Activated CD8-positive, alpha-beta T cell treated with anti-CD3 and anti-CD28 coated beads, Interleukin-2, amount 10 ng/mL, durations not matched to agents 7 days and 5 days (primary cell): ENCODE measurements around the gene HDAC4. TPM values are rescaled to one million over a fixed set of nuclear protein-coding genes. Genes with fewer than 3 reads are reported as not detected.

ENCODE experiments used
- ATAC-seq: fragments of 150-1000 bp; cut with Tn5 transposase; one replicate; pipeline ENCODE4 v1.10.0; 2021; ENCODE audit warnings: moderate library complexity
- CTCF ChIA-PET: fragments of 350-600 bp; sonication (Branson Sonifier 250); formaldehyde crosslinking; loops from one replicate; lab custom pipeline; 2021; ENCODE audit warnings: antibody characterized with exemption; lab: Charles Lee
- POLR2A ChIA-PET: fragments of 350-600 bp; sonication (Branson Sonifier 250); formaldehyde crosslinking; loops from one replicate; lab custom pipeline; 2021; ENCODE audit warnings: antibody characterized with exemption; lab: Charles Lee
- DNase-seq: peaks from one replicate; pipeline ENCODE4 v3.0.0-alpha.2; 2020
- H3K27ac Mint-ChIP-seq: one replicate; pipeline ENCODE4 v1.8.0; 2021; ENCODE audit warnings: mild to moderate bottlenecking, mixed read lengths
- H3K27me3 Mint-ChIP-seq: one replicate; pipeline ENCODE4 v1.8.0; 2021; ENCODE audit warnings: low read depth, mixed read lengths
- H3K36me3 Mint-ChIP-seq: one replicate; pipeline ENCODE4 v1.8.0; 2021; ENCODE audit warnings: low read depth, mixed read lengths
- H3K4me1 Mint-ChIP-seq: one replicate; pipeline ENCODE4 v1.8.0; 2021; ENCODE audit warnings: low read depth, mixed read lengths
- H3K4me3 Mint-ChIP-seq: one replicate; pipeline ENCODE4 v1.8.0; 2021; ENCODE audit warnings: mild to moderate bottlenecking, mixed read lengths
- H3K9me3 Mint-ChIP-seq: one replicate; pipeline ENCODE4 v1.8.0; 2022; ENCODE audit warnings: mixed read lengths; ENCODE audit not compliant: insufficient read depth
- total RNA-seq, 2 experiments: library from RNA; stranded (reverse); gene quantifications; one replicate each; pipeline ENCODE4 v1.2.3, GENCODE V29; 2021

Gene HDAC4
- total RNA-seq, 2 experiments from 2014 or later = 50.7 to 58.8 TPM

GRCh38 chr2:239017491-239018098, 383.2 kb downstream of the HDAC4 start:
- no peak for ATAC-seq
- no peak overlapping the region for H3K4me3 Mint-ChIP-seq
- no peaks in the 10 kb centered on the region for H3K4me1 Mint-ChIP-seq
- H3K27ac Mint-ChIP-seq = no peak overlapping the region
- CTCF ChIA-PET = no interaction called here
- no peaks in the 10 kb centered on the region for H3K9me3 Mint-ChIP-seq
- H3K36me3 Mint-ChIP-seq = no peaks in the 10 kb centered on the region
- POLR2A ChIA-PET = no interaction called here
- no peak for DNase-seq
- peaks cover 2% of the 10 kb centered on the region for H3K27me3 Mint-ChIP-seq

- Mint-ChIP-seq H3K4me3 (no peak overlapping the region), H3K4me1 (no peaks in the 10 kb centered on the region), H3K27me3 (peaks cover 2% of the 10 kb centered on the region), H3K9me3 (no peaks in the 10 kb centered on the region), H3K27ac (no peak overlapping the region), H3K36me3 (no peaks in the 10 kb centered on the region)
- DNase-seq = no peak
- ChIA-PET CTCF (no interaction called here), POLR2A (no interaction called here)
- ATAC-seq = no peak
Observed at GRCh38 chr2:239015901-239016675, 384.7 kb downstream of the HDAC4 start.

- POLR2A ChIA-PET = no interaction called here
- Mint-ChIP-seq H3K36me3 (no peaks in the 10 kb centered on the region), H3K27me3 (peaks cover 2% of the 10 kb centered on the region), H3K27ac (no peak overlapping the region), H3K9me3 (no peaks in the 10 kb centered on the region), H3K4me1 (no peaks in the 10 kb centered on the region), H3K4me3 (no peak overlapping the region)
- CTCF ChIA-PET = no interaction called here
- DNase-seq = no peak
- ATAC-seq = no peak
Observed at GRCh38 chr2:239015218-239015900, 385.5 kb downstream of the HDAC4 start.

GRCh38 chr2:239014458-239015217, 386.2 kb downstream of the HDAC4 start:
- Mint-ChIP-seq H3K27ac (no peak overlapping the region), H3K4me3 (no peak overlapping the region), H3K9me3 (no peaks in the 10 kb centered on the region), H3K4me1 (no peaks in the 10 kb centered on the region), H3K27me3 (peaks cover under 1% of the 10 kb centered on the region), H3K36me3 (no peaks in the 10 kb centered on the region)
- ChIA-PET POLR2A (no interaction called here), CTCF (no interaction called here)
- DNase-seq (no peak), ATAC-seq (no peak)

GRCh38 chr2:239013678-239013976, 387.2 kb downstream of the HDAC4 start:
- H3K4me1 Mint-ChIP-seq = no peaks in the 10 kb centered on the region
- no peaks in the 10 kb centered on the region for H3K9me3 Mint-ChIP-seq
- no peaks in the 10 kb centered on the region for H3K27me3 Mint-ChIP-seq
- ATAC-seq (no peak), DNase-seq (no peak)
- no peak overlapping the region for H3K27ac Mint-ChIP-seq
- no peaks in the 10 kb centered on the region for H3K36me3 Mint-ChIP-seq
- CTCF ChIA-PET = no interaction called here
- POLR2A ChIA-PET = no interaction called here
- no peak overlapping the region for H3K4me3 Mint-ChIP-seq

- Mint-ChIP-seq H3K4me1 (no peaks in the 10 kb centered on the region), H3K9me3 (no peaks in the 10 kb centered on the region), H3K36me3 (no peaks in the 10 kb centered on the region), H3K27me3 (no peaks in the 10 kb centered on the region), H3K4me3 (no peak overlapping the region), H3K27ac (no peak overlapping the region)
- ChIA-PET CTCF (no interaction called here), POLR2A (no interaction called here)
- DNase-seq (no peak), ATAC-seq (no peak)
Observed at GRCh38 chr2:239012936-239013677, 387.7 kb downstream of the HDAC4 start.

GRCh38 chr2:239012228-239012627, 388.6 kb downstream of the HDAC4 start:
- no peaks in the 10 kb centered on the region for H3K36me3 Mint-ChIP-seq
- no peaks in the 10 kb centered on the region for H3K4me1 Mint-ChIP-seq
- H3K27ac Mint-ChIP-seq = no peak overlapping the region
- H3K9me3 Mint-ChIP-seq = no peaks in the 10 kb centered on the region
- ChIA-PET POLR2A (no interaction called here), CTCF (no interaction called here)
- H3K4me3 Mint-ChIP-seq = no peak overlapping the region
- DNase-seq (no peak), ATAC-seq (no peak)
- H3K27me3 Mint-ChIP-seq = no peaks in the 10 kb centered on the region

- DNase-seq (no peak), ATAC-seq (no peak)
- ChIA-PET CTCF (no interaction called here), POLR2A (no interaction called here)
- Mint-ChIP-seq H3K27me3 (no peaks in the 10 kb centered on the region), H3K4me3 (no peak overlapping the region), H3K27ac (no peak overlapping the region), H3K4me1 (no peaks in the 10 kb centered on the region), H3K36me3 (no peaks in the 10 kb centered on the region), H3K9me3 (no peaks in the 10 kb centered on the region)
Observed at GRCh38 chr2:239009589-239009961, 391.2 kb downstream of the HDAC4 start.

GRCh38 chr2:239008677-239009588, 391.9 kb downstream of the HDAC4 start:
- Mint-ChIP-seq H3K4me1 (no peaks in the 10 kb centered on the region), H3K9me3 (no peaks in the 10 kb centered on the region), H3K36me3 (no peaks in the 10 kb centered on the region), H3K27me3 (no peaks in the 10 kb centered on the region), H3K4me3 (no peak overlapping the region), H3K27ac (no peak overlapping the region)
- no peak for DNase-seq
- POLR2A ChIA-PET = no interaction called here
- no peak for ATAC-seq
- CTCF ChIA-PET = no interaction called here

- no peak for DNase-seq
- POLR2A ChIA-PET = no interaction called here
- Mint-ChIP-seq H3K27me3 (no peaks in the 10 kb centered on the region), H3K9me3 (no peaks in the 10 kb centered on the region), H3K4me1 (no peaks in the 10 kb centered on the region), H3K27ac (no peak overlapping the region), H3K4me3 (no peak overlapping the region), H3K36me3 (no peaks in the 10 kb centered on the region)
- ATAC-seq = no peak
- CTCF ChIA-PET = no interaction called here
Observed at GRCh38 chr2:239008004-239008403, 392.8 kb downstream of the HDAC4 start.
